Naive B cell (primary cell): ENCODE results near the gene NSMCE1. TPM values are rescaled to one million over a fixed set of nuclear protein-coding genes. Genes with fewer than 3 reads are reported as not detected.
"Not testable (repeated sequence)": the region's sequence is repeated elsewhere in the genome, so short reads cannot be mapped to it uniquely, and the experiment has no call there.

ENCODE experiments used
- ATAC-seq, 2 donors: fragments of 150-1000 bp; cut with Tn5 transposase; 2 replicates each; pipeline ENCODE4 v1.10.0; 2021; ENCODE audit warnings: low read depth in 2 of 2, mild to moderate bottlenecking in 2 of 2, moderate library complexity in 2 of 2
- DNase-seq: peaks from one replicate; pipeline ENCODE4 v3.0.0; 2022
- H3K27ac Mint-ChIP-seq, 6 donors: one replicate each; pipeline ENCODE4 v1.8.0; 2020 to 2022; ENCODE audit warnings: mild to moderate bottlenecking in 6 of 6, mixed read lengths in 6 of 6, moderate library complexity in 5 of 6, inconsistent platforms in 2 of 6
- H3K27me3 Mint-ChIP-seq, 3 donors: one replicate each; pipeline ENCODE4 v1.8.0; 2021 to 2022; ENCODE audit warnings: mixed read lengths in 3 of 3, mild to moderate bottlenecking in 1 of 3
- H3K36me3 Mint-ChIP-seq, 2 donors: one replicate each; pipeline ENCODE4 v1.8.0; 2020 to 2022; ENCODE audit warnings: mixed read lengths in 2 of 2, inconsistent platforms in 1 of 2, mild to moderate bottlenecking in 1 of 2
- H3K4me1 Mint-ChIP-seq, 3 donors: one replicate each; pipeline ENCODE4 v1.8.0; 2020 to 2022; ENCODE audit warnings: mixed read lengths in 3 of 3, inconsistent platforms in 1 of 3, mild to moderate bottlenecking in 1 of 3, moderate library complexity in 1 of 3
- H3K4me3 Mint-ChIP-seq, 8 donors: one replicate each; pipeline ENCODE4 v1.8.0; 2020 to 2022; ENCODE audit warnings: mild to moderate bottlenecking in 8 of 8, mixed read lengths in 8 of 8, moderate library complexity in 8 of 8, inconsistent platforms in 2 of 8
- H3K9me3 Mint-ChIP-seq, 7 donors: one replicate each; pipeline ENCODE4 v1.8.0; 2020 to 2022; ENCODE audit warnings: mixed read lengths in 7 of 7, mild to moderate bottlenecking in 5 of 7, inconsistent platforms in 2 of 7, moderate library complexity in 1 of 7
- polyA plus RNA-seq, 6 donors: library from polyadenylated mRNA; unstranded; fragments of 300-500 nt; fragmentation: Illumina TruSeq; gene quantifications; one replicate each; pipeline ENCODE4 v1.2.3, GENCODE V29; 2021; ENCODE audit warnings: low read depth in 6 of 6

Gene NSMCE1
- polyA plus RNA-seq, 6 donors from 2014 or later = 178 to 217 (median 195) TPM

DNA sequence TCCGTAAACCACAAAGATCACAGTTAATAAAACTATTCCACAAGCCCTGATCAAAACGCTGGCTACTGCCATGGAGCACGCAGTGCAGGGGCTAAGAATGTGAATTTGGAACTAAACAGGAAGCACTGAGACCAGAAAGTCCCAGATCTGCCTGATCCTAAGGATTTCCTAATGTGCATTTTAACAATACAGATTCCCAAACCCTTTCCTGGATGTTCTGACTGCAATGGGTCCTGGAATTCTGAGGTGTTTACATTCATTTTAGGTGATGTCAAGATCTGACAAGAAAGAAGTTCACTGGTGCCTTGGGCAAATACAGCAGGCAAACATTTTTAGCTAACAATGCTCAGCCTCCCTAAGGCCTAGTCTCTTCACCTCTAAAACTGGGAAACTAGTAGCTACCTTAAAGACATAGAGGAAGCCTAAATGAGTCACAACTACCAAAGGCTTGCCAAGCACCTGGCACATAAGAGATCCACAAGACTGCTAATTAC, 10.3 kb downstream of the NSMCE1 start:
- Mint-ChIP-seq H3K27ac (peak overlapping the region in 2 of 6 donors; percentile 9 to 91), H3K9me3 (no peaks in the 10 kb centered on the region), H3K4me3 (no peak overlapping the region), H3K36me3 (peaks cover 27 to 30% of the 10 kb centered on the region in 2 donors), H3K4me1 (peaks cover 46 to 74% (median 56%) of the 10 kb centered on the region in 3 donors), H3K27me3 (no peaks in the 10 kb centered on the region)
- ATAC-seq = no peak
- DNase-seq = no peak

DNA sequence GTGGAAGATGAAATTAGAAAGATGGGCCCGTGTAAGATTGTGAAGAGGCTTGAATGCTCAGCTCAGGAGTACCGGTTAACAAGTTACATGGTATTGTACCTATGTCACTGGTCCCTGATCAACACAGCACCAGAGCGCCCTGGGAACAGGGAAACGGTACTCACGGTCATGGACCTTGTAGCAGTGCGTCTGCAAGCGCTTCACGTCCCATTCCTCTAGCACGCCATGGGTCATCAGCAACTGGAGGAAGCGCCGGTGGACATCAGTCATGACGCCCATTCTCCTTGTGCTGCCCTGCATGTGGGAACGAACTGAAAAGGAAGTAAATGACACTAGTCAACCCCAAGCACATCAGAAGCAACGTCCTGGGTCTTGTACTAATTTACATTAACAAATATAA, 11.3 kb downstream of the NSMCE1 start:
- Mint-ChIP-seq H3K27ac (no peak overlapping the region), H3K27me3 (no peaks in the 10 kb centered on the region), H3K4me3 (peak overlapping the region in 1 of 8 donors; percentile 44), H3K36me3 (peaks cover 30 to 31% of the 10 kb centered on the region in 2 donors), H3K4me1 (peaks cover 37 to 70% (median 50%) of the 10 kb centered on the region in 3 donors), H3K9me3 (no peaks in the 10 kb centered on the region)
- ATAC-seq = no peak
- no peak for DNase-seq

DNA sequence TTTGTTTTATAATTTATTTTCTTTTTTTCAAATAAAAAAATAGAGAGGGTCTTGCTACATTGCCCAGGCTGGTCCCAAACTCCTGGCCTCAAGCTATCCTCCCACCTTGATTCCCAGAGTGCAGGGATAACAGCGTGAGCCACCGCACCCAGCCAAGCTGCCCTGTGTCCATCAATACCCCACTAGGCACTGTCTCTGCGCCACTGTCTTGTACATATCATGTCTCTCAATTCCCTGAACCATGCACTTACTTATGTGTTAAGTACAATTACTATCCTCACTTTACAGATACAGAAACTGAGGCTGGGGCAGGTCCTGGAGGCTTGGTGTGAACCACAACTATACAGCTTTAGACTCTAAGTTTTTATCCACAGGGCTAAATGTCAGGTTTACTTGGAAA, 11.7 kb downstream of the NSMCE1 start:
- no peaks in the 10 kb centered on the region for H3K27me3 Mint-ChIP-seq
- no peaks in the 10 kb centered on the region for H3K9me3 Mint-ChIP-seq
- H3K4me1 Mint-ChIP-seq = peaks cover 35 to 70% (median 50%) of the 10 kb centered on the region in 3 donors
- H3K36me3 Mint-ChIP-seq = peaks cover 32 to 33% of the 10 kb centered on the region in 2 donors
- ATAC-seq (no peak), DNase-seq (no peak)
- H3K27ac Mint-ChIP-seq = no peak overlapping the region
- no peak overlapping the region for H3K4me3 Mint-ChIP-seq

DNA sequence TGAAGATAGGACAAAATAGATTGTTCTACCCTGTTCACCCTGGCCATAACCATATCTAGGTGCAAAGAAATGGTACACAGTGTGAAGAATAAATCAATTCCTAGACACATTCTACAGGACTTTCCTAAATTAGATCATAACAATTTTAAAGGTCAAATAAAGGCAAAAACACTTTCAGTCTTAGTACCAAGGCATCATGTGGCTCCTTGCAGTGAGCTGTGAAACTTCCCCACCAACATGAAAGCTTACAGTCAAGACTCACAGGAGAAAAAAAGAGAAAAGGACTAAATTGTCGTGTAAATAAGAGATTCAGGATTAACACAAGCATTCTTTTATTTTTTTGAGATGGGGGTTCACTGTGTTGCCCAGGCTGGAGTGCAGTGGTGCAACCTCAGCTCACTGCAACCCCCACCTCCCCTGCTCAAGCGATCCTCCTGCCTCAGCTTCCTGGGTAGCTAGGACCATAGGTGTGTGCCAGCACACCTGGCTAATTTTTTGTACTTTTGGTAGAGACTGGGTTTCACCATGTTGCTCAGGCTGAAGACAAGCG, 14.2 kb downstream of the NSMCE1 start:
- Mint-ChIP-seq H3K4me1 (peaks cover 42 to 59% (median 44%) of the 10 kb centered on the region in 3 donors), H3K9me3 (no peaks in the 10 kb centered on the region), H3K36me3 (peaks cover 38 to 40% of the 10 kb centered on the region in 2 donors), H3K27ac (peak overlapping the region; percentile 13 to 88 (median 62)), H3K4me3 (peak overlapping the region in 7 of 8 donors; percentile 23 to 83 (median 39)), H3K27me3 (no peaks in the 10 kb centered on the region)
- DNase-seq (no peak), ATAC-seq (peak; percentile 54 to 65)

DNA sequence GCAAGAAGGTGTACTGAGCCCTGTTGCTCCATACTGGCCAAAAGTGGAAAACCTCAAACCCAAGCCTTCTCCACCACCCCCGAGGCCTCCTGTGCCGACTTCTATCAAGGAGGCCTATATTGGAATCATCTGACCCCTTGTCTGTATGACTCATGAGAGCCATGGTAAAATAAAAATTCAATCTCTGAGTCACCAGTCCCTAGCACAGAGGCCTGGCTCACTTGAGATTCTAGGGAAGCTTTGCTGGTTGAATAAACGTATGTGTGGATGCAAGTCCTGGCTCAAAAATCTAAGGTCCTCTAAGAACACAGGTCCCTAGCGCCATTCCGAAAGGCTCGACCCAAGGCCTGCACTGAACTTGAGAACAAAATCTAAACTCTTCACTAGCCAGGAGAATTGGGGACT, 15.0 kb downstream of the NSMCE1 start:
- H3K27ac Mint-ChIP-seq = peak overlapping the region in 3 of 6 donors; percentile 52 to 79 (median 71)
- no peaks in the 10 kb centered on the region for H3K27me3 Mint-ChIP-seq
- H3K4me3 Mint-ChIP-seq = peak overlapping the region in 2 of 8 donors; percentile 62 to 65
- no peak for DNase-seq
- no peak for ATAC-seq
- H3K4me1 Mint-ChIP-seq = peaks cover 40 to 56% (median 42%) of the 10 kb centered on the region in 3 donors
- peaks cover 38 to 40% of the 10 kb centered on the region in 2 donors for H3K36me3 Mint-ChIP-seq
- H3K9me3 Mint-ChIP-seq = peaks cover 0 to 3% (median 0%) of the 10 kb centered on the region in 7 donors

DNA sequence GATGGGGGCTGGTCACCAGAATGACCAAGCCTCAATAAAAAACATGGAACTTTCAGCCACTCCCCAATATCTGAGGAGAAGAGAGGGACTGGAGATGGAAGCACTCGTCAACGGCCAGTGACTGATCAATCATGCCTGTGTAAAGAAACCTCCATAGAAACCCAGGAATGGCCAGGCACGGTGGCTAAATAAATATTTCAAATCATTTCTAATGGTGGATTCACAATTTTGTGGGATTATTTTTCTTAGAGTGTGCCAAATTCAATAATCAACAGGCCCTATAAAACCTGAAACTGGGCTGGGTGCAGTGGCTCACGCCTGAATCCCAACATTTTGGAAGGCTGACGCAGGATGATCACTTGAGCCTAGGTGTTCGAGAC, 16.4 kb downstream of the NSMCE1 start:
- Mint-ChIP-seq H3K27ac (peak overlapping the region in 1 of 6 donors; percentile 97), H3K4me1 (peaks cover 48 to 60% (median 49%) of the 10 kb centered on the region in 3 donors), H3K4me3 (peak overlapping the region in 1 of 8 donors; percentile 25), H3K9me3 (peaks cover 0 to 6% (median 0%) of the 10 kb centered on the region in 7 donors), H3K36me3 (peaks cover 41 to 47% of the 10 kb centered on the region in 2 donors), H3K27me3 (no peaks in the 10 kb centered on the region)
- no peak for ATAC-seq
- DNase-seq = no peak

DNA sequence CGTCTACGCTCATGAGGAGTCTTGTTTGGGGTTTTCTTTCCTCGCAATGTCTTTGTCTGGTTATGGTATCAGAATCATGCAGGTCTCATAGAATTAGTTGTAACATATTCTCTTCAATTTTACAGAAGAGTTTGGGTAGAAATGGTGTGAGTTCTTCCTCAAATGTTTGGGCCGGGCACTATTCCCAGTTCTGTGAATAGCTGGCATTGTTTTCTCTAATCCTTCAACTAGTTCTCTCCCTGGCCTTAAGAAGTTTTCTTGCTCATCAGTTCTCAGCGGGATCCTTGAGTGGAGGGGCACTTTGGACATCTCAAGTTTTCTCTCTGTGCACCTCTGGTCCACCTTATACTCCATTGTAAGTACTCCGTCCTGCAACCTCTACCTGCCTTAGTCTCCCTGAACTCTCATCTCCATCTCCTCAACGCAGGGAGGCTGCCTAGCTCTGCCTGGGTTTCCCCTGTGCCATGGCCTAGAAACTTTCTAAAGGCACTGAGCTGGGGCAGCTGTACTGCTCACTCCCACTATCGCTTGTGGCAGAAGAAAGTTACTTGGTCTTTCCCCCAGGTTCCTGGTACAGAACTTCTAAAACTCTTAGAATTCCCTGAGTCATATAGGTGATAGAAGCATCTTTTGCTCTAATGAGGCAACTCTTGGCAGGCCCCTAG, 16.9 kb downstream of the NSMCE1 start:
- Mint-ChIP-seq H3K4me1 (peaks cover 49 to 63% (median 54%) of the 10 kb centered on the region in 3 donors), H3K36me3 (peaks cover 40 to 44% of the 10 kb centered on the region in 2 donors), H3K9me3 (peaks cover 0 to 7% (median 0%) of the 10 kb centered on the region in 7 donors), H3K27me3 (no peaks in the 10 kb centered on the region), H3K4me3 (no peak overlapping the region), H3K27ac (peak overlapping the region in 1 of 6 donors; percentile 97)
- ATAC-seq (no peak), DNase-seq (no peak)

DNA sequence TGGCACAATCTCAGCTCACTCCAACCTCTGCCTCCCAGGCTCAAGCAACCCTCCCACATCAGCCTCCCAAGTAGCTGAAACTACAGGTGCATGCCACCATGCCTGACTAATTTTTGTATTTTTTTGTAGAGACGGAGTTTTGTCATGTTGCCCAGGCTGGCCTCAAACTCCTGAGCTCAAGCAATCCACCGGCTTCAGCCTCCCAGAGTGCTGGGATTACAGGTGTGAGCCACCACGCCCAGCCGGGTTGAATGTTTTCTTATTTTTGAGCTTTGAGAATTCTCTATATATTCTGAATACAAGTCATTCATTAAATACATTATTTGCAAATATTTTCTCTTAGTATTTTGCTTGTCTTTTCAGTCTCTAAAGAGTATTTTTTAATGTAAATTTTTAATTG, 19.7 kb downstream of the NSMCE1 start:
- H3K9me3 Mint-ChIP-seq, DNase-seq, H3K27me3 Mint-ChIP-seq, ATAC-seq: not testable (repeated sequence)
- Mint-ChIP-seq H3K27ac (peak overlapping the region in 2 of 6 donors; percentile 29 to 71), H3K4me3 (peak overlapping the region in 2 of 8 donors; percentile 3 to 70), H3K4me1 (peaks cover 37 to 60% (median 46%) of the 10 kb centered on the region in 3 donors), H3K36me3 (peaks cover 20 to 26% of the 10 kb centered on the region in 2 donors)

DNA sequence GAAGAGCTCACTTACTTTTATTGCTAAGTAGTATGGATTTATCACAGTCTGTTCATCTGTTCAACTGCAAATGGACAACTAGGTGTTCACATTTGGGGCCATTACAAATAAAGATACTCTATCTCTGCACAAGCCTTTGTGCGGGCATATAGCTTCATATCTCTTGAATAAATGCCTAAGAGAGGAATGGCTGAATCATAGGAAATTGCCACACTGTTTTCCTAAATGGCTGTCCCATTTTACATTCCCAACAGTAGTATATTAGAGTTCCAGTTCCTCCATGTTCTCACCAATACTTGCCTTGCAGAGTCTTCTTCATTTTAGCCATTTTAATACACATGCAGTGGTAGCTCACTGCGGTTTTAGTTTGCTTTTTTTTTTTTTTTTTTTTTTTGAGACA, 20.5 kb downstream of the NSMCE1 start:
- Mint-ChIP-seq H3K9me3 (peaks cover 0 to 7% (median 0%) of the 10 kb centered on the region in 7 donors), H3K36me3 (peaks cover 20% of the 10 kb centered on the region in 2 donors), H3K27ac (peak overlapping the region in 1 of 6 donors; percentile 73), H3K27me3 (no peaks in the 10 kb centered on the region), H3K4me1 (peaks cover 41 to 61% (median 48%) of the 10 kb centered on the region in 3 donors), H3K4me3 (peak overlapping the region in 1 of 8 donors; percentile 9)
- no peak for DNase-seq
- no peak for ATAC-seq

DNA sequence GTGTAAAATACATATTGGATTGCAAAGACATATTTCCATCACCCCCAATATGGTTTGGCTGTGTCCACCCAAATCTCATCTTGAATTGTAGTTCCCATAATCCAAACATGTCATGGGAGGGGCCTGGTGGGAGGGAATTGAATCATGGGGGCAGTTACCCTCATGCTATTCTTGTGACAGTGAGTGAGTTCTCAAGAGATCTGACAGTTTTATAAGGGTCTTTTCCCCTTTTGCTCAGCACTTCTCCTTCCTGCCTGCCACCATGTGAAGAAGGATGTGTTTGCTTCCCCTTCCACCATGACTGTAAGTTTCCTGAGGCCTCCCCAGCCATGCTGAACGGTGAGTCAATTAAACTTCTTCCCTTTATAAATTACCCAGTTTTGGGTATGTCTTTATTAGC, 21.5 kb downstream of the NSMCE1 start:
- Mint-ChIP-seq H3K4me3 (peak overlapping the region in 1 of 8 donors; percentile 80), H3K4me1 (peaks cover 49 to 63% (median 54%) of the 10 kb centered on the region in 3 donors), H3K27ac (peak overlapping the region in 4 of 6 donors; percentile 48 to 86 (median 68)), H3K36me3 (peaks cover 19% of the 10 kb centered on the region in 2 donors)
- not testable (repeated sequence) for H3K9me3 Mint-ChIP-seq, ATAC-seq, H3K27me3 Mint-ChIP-seq, DNase-seq

DNA sequence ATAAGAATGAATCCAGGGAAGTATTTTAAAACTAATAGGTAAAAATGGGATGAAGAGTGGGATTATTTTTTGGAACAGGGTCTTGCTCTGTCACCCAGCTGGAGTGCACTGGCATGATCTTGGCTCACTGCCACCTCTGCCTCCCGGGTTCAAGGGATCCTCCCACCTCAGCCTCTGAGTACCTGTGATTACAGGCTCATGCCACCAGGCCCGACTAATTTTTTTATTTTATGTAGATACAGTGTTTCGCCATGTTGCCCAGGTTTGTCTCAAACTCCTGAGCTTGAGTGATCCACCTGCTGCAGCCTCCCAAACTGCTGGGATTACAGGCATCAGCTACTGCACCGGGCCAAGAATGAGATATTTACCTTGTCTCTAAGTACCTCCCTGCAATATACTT, 22.1 kb downstream of the NSMCE1 start:
- Mint-ChIP-seq H3K4me3 (peak overlapping the region in 1 of 8 donors; percentile 54), H3K36me3 (peaks cover 13% of the 10 kb centered on the region in 2 donors)
- DNase-seq = no peak

DNA sequence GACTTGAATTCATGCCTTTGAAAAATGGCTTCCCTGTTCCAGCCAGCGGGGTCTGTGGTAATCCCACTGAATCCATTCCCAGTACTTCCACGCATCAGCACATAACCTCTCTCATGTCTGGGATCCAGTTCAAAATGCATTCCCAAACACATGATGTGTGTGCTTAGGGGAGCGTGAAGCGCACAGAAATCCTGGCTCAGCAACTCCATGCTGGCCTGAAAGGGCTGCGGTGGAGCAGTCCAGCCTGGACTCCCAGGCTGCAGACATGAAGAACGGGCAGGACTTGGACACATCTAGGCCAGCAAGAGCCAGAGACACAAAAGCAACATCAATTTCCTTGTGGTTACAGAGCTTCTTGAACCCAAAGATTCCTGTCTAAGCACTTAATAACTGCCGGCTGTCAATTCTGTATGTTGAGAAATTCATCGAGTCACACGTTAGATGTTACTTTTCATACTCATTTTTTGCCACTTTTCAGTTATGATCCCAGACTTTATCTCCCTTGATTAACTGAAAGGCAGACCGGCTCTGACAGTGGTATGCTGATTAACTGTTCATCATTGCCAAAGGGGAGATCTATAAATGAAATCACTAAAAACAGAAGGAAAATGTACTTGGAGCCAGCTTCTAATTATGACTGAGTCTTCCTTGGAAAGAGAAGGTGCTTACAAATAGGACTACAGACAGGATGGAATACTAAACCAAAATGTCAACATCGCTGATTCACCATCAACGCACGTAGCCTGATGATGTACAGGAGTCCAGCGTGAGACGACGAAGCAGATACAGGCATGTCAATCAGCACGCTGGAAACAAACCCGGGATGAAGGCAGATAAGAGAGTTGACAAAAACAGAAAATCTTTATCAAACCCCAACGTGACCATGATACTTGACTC, 23.0 kb downstream of the NSMCE1 start:
- Mint-ChIP-seq H3K4me3 (no peak overlapping the region), H3K9me3 (peaks cover 0 to 7% (median 0%) of the 10 kb centered on the region in 7 donors), H3K4me1 (peaks cover 47 to 67% (median 53%) of the 10 kb centered on the region in 3 donors), H3K27ac (peak overlapping the region in 1 of 6 donors; percentile 11), H3K36me3 (peaks cover 10 to 13% of the 10 kb centered on the region in 2 donors), H3K27me3 (no peaks in the 10 kb centered on the region)
- no peak for ATAC-seq
- no peak for DNase-seq

More for the DNA sequence above, 22.1 kb downstream of the NSMCE1 start:
- no peak for ATAC-seq
- Mint-ChIP-seq H3K4me1 (peaks cover 47 to 62% (median 52%) of the 10 kb centered on the region in 3 donors), H3K9me3 (peaks cover 0 to 7% (median 0%) of the 10 kb centered on the region in 7 donors), H3K27me3 (no peaks in the 10 kb centered on the region), H3K27ac (peak overlapping the region in 2 of 6 donors; percentile 64 to 86)

DNA sequence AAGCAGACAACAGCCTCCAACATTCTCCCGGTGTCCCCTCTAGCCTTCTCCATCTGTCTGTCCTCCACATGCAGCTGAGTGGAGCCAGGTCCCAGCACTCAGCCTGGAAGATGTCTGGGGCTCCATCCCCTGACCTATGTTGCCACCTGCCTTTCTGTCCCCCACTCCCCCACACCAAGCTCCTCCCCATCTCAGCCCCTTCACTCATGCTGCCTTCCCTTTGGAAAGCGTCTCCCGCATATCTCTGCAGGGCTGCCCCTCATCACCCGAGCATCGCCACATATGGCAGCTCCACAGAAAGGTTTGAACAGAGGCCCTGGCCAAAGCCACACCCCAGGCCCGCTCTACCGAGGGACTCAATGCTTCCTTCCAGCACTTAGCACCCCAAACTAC, 24.2 kb downstream of the NSMCE1 start:
- DNase-seq (no peak), ATAC-seq (no peak)
- H3K9me3 Mint-ChIP-seq = peaks cover 0 to 7% (median 0%) of the 10 kb centered on the region in 7 donors
- peak overlapping the region in 5 of 8 donors; percentile 35 to 72 (median 50) for H3K4me3 Mint-ChIP-seq
- H3K4me1 Mint-ChIP-seq = peaks cover 47 to 79% (median 64%) of the 10 kb centered on the region in 3 donors
- H3K27me3 Mint-ChIP-seq = no peaks in the 10 kb centered on the region
- H3K27ac Mint-ChIP-seq = peak overlapping the region in 4 of 6 donors; percentile 79 to 83 (median 81)
- peaks cover 10 to 13% of the 10 kb centered on the region in 2 donors for H3K36me3 Mint-ChIP-seq
